Measurements from ENCODE around the gene ERICH2. TPM values are rescaled to one million over a fixed set of nuclear protein-coding genes. Genes with fewer than 3 reads are reported as not detected.

ERICH2 gene
- total and polyA plus RNA-seq, 2 donors: 0.52 TPM; not detected in 1

DNA sequence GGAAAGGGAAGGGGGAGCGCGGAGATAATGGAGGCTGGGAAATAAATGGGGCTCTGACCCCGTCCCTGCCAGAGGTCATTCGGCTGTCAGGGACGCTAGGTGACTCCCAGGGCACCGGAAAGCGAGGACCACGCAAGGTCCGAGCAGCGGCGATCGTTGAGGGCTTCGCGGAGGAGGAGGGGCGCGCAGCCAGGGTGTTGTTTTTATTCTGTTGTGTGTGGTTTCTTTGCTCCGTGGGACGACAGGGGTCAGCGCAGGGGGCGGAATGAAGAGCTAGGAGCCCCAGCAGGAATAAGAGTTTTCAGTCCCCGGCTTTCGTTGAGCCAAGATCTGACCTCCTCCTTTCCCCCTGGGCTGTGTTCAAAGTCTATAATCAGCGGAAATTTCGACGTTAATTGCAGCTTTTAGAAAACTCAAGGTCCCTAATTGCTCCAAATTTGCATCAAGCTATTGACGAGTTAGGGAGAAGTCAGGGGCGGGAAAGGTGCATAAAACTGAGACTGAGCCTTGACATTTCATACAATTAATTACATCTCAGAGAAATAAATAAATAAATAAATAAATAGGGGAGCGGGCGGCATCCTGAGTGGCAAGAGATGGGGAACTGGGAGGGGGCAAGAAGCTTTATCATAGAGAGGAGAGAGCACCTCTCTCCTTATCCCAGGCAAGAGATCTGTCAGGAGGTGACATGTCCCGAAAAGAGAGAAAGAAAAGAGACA lies 48.7 kb downstream of the ERICH2 start:
- H3K36me3 ChIP-seq (ENCODE audit: control insufficient read depth in 2 of 2, insufficient read depth in 2 of 2, low read length in 1 of 2): no peaks in the 10 kb centered on the region
- peaks cover 96 to 100% of the 10 kb centered on the region in 2 donors for H3K27me3 ChIP-seq (ENCODE audit: control insufficient read depth in 2 of 2, insufficient read depth in 1 of 2, low read length in 1 of 2)
- peaks cover 10 to 73% of the 10 kb centered on the region in 2 donors for H3K4me1 ChIP-seq (ENCODE audit: control insufficient read depth in 2 of 2, insufficient read depth in 2 of 2, low read length in 2 of 2)
- no peak overlapping the region for H3K27ac ChIP-seq (ENCODE audit: low read depth in 1 of 2, low read length in 1 of 2)
- peaks cover 3 to 38% of the 10 kb centered on the region in 2 donors for H3K9me3 ChIP-seq (ENCODE audit: control insufficient read depth in 2 of 2, insufficient read depth in 1 of 2, low read length in 1 of 2)
- DNase-seq (ENCODE audit: low read depth in 6 of 9, low spot score in 9 of 9): no peak
- H3K4me3 ChIP-seq (ENCODE audit: low read length in 2 of 2): no peak overlapping the region
- 12% methylated on average over 30 of the region's 30 CpGs for WGBS

DNA sequence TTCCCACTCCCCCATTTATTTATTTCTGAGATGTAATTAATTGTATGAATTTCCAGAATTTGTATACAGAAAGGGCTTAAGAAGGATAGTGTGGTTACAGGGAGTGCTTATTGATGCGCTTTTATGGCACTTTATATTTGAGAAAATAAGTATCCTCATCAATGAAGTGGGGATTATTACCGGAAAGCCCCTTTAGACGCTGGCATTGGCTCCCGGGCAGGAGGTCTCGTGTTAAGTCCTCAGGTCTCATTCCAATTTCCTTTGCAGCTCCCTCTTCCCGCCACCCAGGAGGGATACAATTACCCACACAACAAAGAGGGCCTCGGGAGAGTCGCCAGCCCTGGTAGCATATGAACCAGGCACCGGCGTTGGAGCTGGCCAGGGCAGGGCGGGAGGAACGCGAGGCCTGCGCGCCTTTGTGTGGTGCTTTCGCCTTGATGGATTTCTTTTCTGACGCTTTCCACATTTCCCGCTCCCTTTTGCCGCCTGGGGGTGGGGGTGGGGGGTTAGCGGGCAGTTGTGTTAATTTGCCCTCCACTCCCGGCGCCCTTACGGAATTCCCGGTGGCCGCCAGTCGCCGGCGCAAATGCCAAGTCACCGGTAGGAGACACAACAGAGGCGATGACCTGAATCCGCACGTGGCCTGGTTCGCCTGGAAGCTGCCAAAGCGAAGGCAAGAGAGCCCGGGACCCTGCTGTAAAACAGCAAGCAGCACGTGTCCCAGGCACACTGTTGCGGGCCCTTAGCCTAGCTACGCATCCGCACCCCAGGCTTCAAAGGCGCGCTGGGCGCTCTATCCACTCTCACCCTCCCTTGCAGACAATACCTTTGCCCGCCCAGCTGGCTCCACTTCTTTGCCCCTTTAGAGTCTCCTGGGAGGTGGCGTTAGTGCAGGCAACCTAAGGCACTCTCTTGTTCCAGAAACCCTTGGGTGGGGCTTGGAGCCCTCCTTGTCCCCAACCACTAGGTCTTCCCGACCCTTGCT lies 49.8 kb downstream of the ERICH2 start:
- no peak overlapping the region for H3K27ac ChIP-seq (ENCODE audit: low read depth in 1 of 2, low read length in 1 of 2)
- peaks cover 87 to 100% of the 10 kb centered on the region in 2 donors for H3K27me3 ChIP-seq (ENCODE audit: control insufficient read depth in 2 of 2, insufficient read depth in 1 of 2, low read length in 1 of 2)
- no peaks in the 10 kb centered on the region for H3K36me3 ChIP-seq (ENCODE audit: control insufficient read depth in 2 of 2, insufficient read depth in 2 of 2, low read length in 1 of 2)
- WGBS: 17% methylated on average over 45 of the region's 45 CpGs
- H3K4me1 ChIP-seq (ENCODE audit: control insufficient read depth in 2 of 2, insufficient read depth in 2 of 2, low read length in 2 of 2): peaks cover 10 to 74% of the 10 kb centered on the region in 2 donors
- peak overlapping the region in 1 of 2 donors; percentile 29 for H3K4me3 ChIP-seq (ENCODE audit: low read length in 2 of 2)
- no peak for DNase-seq (ENCODE audit: low read depth in 6 of 9, low spot score in 9 of 9)
- H3K9me3 ChIP-seq (ENCODE audit: control insufficient read depth in 2 of 2, insufficient read depth in 1 of 2, low read length in 1 of 2): peaks cover 3 to 35% of the 10 kb centered on the region in 2 donors

- H3K9me3 ChIP-seq (ENCODE audit: control insufficient read depth in 2 of 2, insufficient read depth in 1 of 2, low read length in 1 of 2): peaks cover 3 to 28% of the 10 kb centered on the region in 2 donors
- 21% methylated on average over 18 of the region's 18 CpGs for WGBS
- H3K27me3 ChIP-seq (ENCODE audit: control insufficient read depth in 2 of 2, insufficient read depth in 1 of 2, low read length in 1 of 2): peaks cover 86 to 100% of the 10 kb centered on the region in 2 donors
- peak in 1 of 9 donors; percentile 33 for DNase-seq (ENCODE audit: low read depth in 6 of 9, low spot score in 9 of 9)
- H3K27ac ChIP-seq (ENCODE audit: low read depth in 1 of 2, low read length in 1 of 2): no peak overlapping the region
- H3K4me3 ChIP-seq (ENCODE audit: low read length in 2 of 2): peak overlapping the region in 1 of 2 donors; percentile 29
- H3K36me3 ChIP-seq (ENCODE audit: control insufficient read depth in 2 of 2, insufficient read depth in 2 of 2, low read length in 1 of 2): no peaks in the 10 kb centered on the region
- peaks cover 6 to 67% of the 10 kb centered on the region in 2 donors for H3K4me1 ChIP-seq (ENCODE audit: control insufficient read depth in 2 of 2, insufficient read depth in 2 of 2, low read length in 2 of 2)
Measured at GRCh38 chr2:170820757-170821530, 50.8 kb downstream of the ERICH2 start.

GRCh38 chr2:170821531-170822289 lies 51.5 kb downstream of the ERICH2 start:
- Histone ChIP-seq H3K36me3 (ENCODE audit: control insufficient read depth in 2 of 2, insufficient read depth in 2 of 2, low read length in 1 of 2) (no peaks in the 10 kb centered on the region), H3K4me3 (ENCODE audit: low read length in 2 of 2) (no peak overlapping the region), H3K4me1 (ENCODE audit: control insufficient read depth in 2 of 2, insufficient read depth in 2 of 2, low read length in 2 of 2) (peaks cover 2 to 60% of the 10 kb centered on the region in 2 donors), H3K9me3 (ENCODE audit: control insufficient read depth in 2 of 2, insufficient read depth in 1 of 2, low read length in 1 of 2) (peaks cover 3 to 28% of the 10 kb centered on the region in 2 donors), H3K27ac (ENCODE audit: low read depth in 1 of 2, low read length in 1 of 2) (no peak overlapping the region), H3K27me3 (ENCODE audit: control insufficient read depth in 2 of 2, insufficient read depth in 1 of 2, low read length in 1 of 2) (peaks cover 79 to 96% of the 10 kb centered on the region in 2 donors)
- DNase-seq (ENCODE audit: low read depth in 6 of 9, low spot score in 9 of 9): no peak
- WGBS: 12% methylated on average over 40 of the region's 40 CpGs

- 12% methylated on average over 43 of the region's 43 CpGs for WGBS
- Histone ChIP-seq H3K4me3 (ENCODE audit: low read length in 2 of 2) (no peak overlapping the region), H3K4me1 (ENCODE audit: control insufficient read depth in 2 of 2, insufficient read depth in 2 of 2, low read length in 2 of 2) (peaks cover 2 to 52% of the 10 kb centered on the region in 2 donors), H3K36me3 (ENCODE audit: control insufficient read depth in 2 of 2, insufficient read depth in 2 of 2, low read length in 1 of 2) (no peaks in the 10 kb centered on the region), H3K9me3 (ENCODE audit: control insufficient read depth in 2 of 2, insufficient read depth in 1 of 2, low read length in 1 of 2) (peaks cover 3 to 25% of the 10 kb centered on the region in 2 donors), H3K27ac (ENCODE audit: low read depth in 1 of 2, low read length in 1 of 2) (no peak overlapping the region), H3K27me3 (ENCODE audit: control insufficient read depth in 2 of 2, insufficient read depth in 1 of 2, low read length in 1 of 2) (peaks cover 72 to 96% of the 10 kb centered on the region in 2 donors)
- peak in 1 of 9 donors; percentile 45 for DNase-seq (ENCODE audit: low read depth in 6 of 9, low spot score in 9 of 9)
Measured at GRCh38 chr2:170822290-170823087, 52.3 kb downstream of the ERICH2 start.

- peaks cover 0 to 44% of the 10 kb centered on the region in 2 donors for H3K4me1 ChIP-seq (ENCODE audit: control insufficient read depth in 2 of 2, insufficient read depth in 2 of 2, low read length in 2 of 2)
- peaks cover 3 to 21% of the 10 kb centered on the region in 2 donors for H3K9me3 ChIP-seq (ENCODE audit: control insufficient read depth in 2 of 2, insufficient read depth in 1 of 2, low read length in 1 of 2)
- 3% methylated on average over 61 of the region's 61 CpGs for WGBS
- H3K27me3 ChIP-seq (ENCODE audit: control insufficient read depth in 2 of 2, insufficient read depth in 1 of 2, low read length in 1 of 2): peaks cover 63 to 90% of the 10 kb centered on the region in 2 donors
- no peak for DNase-seq (ENCODE audit: low read depth in 6 of 9, low spot score in 9 of 9)
- H3K4me3 ChIP-seq (ENCODE audit: low read length in 2 of 2): no peak overlapping the region
- no peaks in the 10 kb centered on the region for H3K36me3 ChIP-seq (ENCODE audit: control insufficient read depth in 2 of 2, insufficient read depth in 2 of 2, low read length in 1 of 2)
- no peak overlapping the region for H3K27ac ChIP-seq (ENCODE audit: low read depth in 1 of 2, low read length in 1 of 2)
Measured at GRCh38 chr2:170823088-170823897, 53.1 kb downstream of the ERICH2 start.

GRCh38 chr2:170823898-170824215 lies 53.7 kb downstream of the ERICH2 start:
- Histone ChIP-seq H3K4me1 (ENCODE audit: control insufficient read depth in 2 of 2, insufficient read depth in 2 of 2, low read length in 2 of 2) (peaks cover 0 to 39% of the 10 kb centered on the region in 2 donors), H3K36me3 (ENCODE audit: control insufficient read depth in 2 of 2, insufficient read depth in 2 of 2, low read length in 1 of 2) (no peaks in the 10 kb centered on the region), H3K27me3 (ENCODE audit: control insufficient read depth in 2 of 2, insufficient read depth in 1 of 2, low read length in 1 of 2) (peaks cover 58 to 89% of the 10 kb centered on the region in 2 donors), H3K9me3 (ENCODE audit: control insufficient read depth in 2 of 2, insufficient read depth in 1 of 2, low read length in 1 of 2) (peaks cover 3 to 21% of the 10 kb centered on the region in 2 donors), H3K27ac (ENCODE audit: low read depth in 1 of 2, low read length in 1 of 2) (no peak overlapping the region), H3K4me3 (ENCODE audit: low read length in 2 of 2) (no peak overlapping the region)
- 11% methylated on average over 11 of the region's 11 CpGs for WGBS
- DNase-seq (ENCODE audit: low read depth in 6 of 9, low spot score in 9 of 9): no peak

Measured in thymus (tissue), 11 donors.